ENCODE measurements around the gene ZNF546.
"Not testable (repeated sequence)": the region's sequence is repeated elsewhere in the genome, so short reads cannot be mapped to it uniquely, and the experiment has no call there.

The ZNF546 gene

DNA sequence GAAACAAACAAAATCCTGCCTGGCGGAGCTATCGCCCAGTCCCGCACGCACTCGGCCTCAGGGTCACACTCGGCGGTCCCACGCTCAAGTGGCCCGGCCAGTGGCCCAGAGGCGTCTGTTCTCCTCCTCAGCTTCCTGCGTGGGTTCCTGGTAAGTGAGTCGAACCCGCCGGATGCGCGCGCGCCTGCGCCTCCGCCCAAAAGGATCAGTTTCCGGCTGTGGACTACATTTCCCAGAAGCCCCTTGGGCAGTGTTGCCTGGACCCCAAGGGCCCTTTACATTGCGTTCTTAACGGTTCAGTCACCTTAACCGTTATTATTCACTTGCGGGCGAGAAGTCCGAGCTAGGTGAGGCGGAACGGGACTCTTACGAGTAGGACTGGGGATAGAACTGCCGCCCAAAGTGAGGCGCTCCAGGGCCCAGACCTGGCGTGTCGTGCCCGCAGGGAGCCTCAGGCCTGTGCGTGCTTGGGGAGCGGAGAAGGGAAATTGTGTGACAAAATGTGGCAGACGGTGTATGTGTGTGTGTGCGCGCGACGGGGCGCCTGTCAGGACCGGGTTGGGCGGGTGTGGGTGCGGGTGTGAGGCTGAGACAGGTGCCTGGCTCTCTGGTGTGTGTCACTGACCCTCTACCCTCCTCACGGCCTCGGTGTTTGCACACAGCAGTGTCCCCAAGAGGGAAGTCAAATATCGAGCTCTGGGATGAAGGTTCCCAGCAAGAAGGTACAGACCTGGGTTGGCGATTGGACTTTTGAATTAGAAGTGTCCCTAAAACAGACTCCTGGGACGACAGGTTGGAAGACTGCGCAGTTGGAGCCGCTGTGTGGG lies at the start of gene ZNF546:
Gene ZNF546 (plus strand): TSS at position 250 of the 827 bp plus-strand sequence. CDS start 1,267 bp downstream, outside the sequence.
- DNase-seq: peak; percentile 66 to 83 (median 76)

DNA sequence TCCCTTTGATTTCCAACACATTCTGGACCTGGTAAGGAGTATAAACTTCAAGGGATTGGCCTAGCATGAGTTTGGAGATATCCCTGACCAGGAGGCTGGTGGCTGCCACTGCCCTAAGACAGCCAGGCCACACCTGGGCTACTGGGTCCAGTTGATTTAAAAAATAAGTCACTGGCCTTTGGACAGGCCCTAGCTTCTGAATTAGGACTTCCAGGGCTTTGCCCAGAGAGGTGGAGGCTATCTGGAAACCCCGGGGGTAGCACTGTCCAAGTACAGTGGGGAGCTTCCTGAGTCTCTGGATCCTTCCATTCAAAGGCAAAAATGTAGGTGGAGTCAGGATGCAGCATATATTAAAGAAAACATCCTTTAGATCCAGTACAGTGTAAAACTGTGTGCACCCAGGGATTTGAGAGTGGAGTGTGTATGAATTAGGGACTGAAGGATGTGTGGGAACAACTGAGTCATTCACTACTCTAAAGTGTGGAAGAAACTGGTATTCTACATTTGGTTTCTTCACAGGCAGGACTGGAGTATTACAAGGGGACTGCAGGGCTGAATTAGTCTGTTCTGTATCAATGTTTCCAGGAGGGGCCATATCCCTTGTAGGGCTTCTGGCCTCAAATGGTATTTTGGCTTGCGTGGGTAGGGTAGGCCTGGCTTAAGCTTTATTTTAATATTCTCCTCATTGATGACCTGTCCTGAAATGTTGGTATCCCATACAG lies 47.7 kb upstream of the ZNF546 start:
- no peak for DNase-seq

DNA sequence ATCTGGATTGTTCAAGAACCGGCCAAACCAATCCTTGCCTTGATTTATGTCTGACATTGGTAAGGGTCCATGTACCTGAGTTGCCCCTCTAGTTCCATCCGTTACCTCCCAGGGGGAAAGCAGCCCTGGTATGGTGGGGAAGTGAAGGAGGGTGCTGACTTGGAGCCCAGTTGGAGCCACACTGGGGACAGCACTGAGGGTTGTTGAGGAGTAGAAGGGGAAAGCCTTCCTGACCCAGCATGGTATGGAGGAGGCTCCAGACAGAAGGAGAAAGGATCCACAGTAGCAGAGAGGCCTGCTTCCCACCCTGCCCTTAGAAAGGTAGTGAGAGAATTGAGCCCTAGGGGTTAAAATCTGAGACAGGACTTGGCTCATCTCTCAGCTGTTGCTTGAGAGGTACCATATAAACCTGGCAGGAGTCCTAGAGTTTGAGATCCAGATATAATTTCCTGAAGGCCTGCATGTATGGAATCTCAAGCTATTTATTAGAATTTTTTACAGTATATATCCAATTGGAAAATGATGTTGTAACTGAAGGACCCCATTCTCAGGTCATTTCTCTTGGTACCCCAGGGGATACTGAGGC lies 45.7 kb upstream of the ZNF546 start:
- DNase-seq: no peak

DNA sequence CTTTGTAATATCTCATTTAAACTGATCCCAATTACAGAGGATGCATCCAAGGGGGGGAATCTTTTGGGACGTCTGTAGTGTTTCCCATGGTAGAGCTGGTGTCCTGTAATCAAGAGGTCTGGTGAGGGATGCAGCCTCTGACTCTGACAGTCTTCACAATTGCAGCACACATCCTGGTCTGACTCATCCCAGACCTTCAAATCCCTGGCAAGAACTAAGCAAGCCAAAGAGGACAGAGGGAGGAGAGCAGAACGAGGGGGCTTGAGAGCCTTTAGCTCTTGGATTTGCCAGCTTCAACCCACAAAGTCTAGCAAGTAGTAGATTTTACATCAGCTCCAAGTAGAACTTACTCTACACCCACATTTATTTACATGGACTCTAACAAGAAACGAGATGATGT lies 45.2 kb upstream of the ZNF546 start:
- DNase-seq: no peak

DNA sequence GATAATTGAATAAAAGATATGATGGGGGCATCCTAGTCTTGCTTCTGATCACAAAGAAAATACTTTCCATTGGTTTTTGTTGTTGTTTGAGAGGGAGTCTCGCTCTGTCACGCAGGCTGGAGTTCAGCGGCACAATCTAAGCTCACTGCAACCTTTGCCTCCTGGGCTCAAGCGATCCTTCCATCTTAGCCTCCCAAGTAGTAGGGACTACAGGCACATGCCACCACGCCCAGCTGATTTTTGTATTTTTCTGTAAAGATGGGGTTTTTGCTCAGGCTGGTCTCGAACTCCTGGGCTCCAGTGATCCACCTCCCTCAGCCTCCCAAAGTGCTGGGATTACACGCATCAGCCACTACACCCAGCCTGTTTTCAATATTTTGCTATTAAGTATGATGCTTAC lies 42.9 kb upstream of the ZNF546 start:
- DNase-seq: no peak

DNA sequence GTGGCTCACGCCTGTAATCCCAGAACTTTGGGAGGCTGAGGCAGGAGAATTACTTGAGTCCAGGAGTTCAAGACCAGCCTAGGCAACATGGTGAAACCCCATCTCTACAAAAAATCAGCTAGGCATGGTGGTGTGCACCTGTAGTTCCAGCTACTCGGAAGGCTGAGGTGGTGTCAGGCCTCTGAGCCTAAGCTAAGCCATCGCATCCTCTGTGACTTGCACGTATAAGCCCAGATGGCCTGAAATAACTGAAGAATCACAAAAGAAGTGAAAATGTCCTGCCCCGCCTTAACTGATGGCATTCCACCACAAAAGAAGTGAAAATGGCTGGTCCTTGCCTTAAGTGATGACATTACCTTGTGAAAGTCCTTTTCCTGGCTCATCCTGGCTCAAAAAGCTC lies 39.0 kb upstream of the ZNF546 start:
- not testable (repeated sequence) for DNase-seq

DNA sequence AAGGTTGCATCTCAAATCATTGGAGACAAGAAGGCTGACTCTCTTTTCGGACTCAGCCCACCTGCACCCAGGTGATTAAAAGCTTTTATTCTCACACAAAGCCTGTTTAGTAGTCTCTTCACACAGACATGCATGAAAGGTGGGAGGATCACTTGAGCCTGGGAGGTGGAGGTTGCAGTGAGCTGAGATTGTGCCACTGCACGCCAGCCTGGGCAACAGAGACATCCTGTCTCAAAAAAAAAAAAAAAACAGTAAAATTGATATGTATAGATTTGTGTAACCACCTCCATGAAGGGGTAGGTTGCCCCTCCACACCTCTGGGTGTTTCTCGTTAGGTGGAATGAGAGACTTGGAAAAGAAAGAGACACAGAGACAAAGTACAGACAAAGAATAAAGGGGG lies 37.9 kb upstream of the ZNF546 start:
- DNase-seq: not testable (repeated sequence)

DNA sequence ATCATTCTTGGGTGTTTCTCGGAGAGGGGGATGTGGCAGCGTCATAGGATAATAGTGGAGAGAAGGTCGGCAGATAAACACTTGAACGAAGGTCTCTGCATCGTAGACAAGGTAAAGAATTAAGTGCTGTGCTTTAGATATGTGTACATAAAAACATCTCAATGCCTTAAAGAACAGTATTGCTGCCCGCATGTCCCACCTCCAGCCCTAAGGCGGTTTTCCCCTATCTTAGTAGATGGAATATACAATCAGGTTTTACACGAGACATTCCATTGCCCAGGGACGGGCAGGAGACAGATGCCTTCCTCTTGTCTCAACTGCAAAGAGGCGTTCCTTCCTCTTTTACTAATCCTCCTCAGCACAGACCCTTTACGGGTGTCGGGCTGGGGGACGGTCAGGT lies 37.5 kb upstream of the ZNF546 start:
- DNase-seq: not testable (repeated sequence)

DNA sequence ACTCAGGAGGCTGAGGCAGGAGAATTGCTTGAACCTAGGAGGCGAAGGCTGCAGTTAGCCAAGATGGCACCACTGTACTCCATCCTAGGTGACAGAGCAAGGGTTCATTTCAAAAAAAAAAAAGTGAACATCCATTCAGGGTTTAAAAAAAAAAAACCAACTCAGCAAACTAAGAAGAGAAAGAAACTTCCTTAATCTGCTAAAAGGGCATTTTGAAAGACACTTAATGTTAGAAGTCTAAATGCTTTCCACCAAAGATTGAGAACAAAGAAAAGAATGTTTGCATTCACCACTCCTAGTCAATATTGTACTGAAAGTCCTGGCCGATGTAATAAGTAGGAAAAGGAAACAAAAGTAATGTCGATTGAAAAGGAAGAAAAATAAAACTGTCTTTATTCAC lies 33.0 kb upstream of the ZNF546 start:
- no peak for DNase-seq

DNA sequence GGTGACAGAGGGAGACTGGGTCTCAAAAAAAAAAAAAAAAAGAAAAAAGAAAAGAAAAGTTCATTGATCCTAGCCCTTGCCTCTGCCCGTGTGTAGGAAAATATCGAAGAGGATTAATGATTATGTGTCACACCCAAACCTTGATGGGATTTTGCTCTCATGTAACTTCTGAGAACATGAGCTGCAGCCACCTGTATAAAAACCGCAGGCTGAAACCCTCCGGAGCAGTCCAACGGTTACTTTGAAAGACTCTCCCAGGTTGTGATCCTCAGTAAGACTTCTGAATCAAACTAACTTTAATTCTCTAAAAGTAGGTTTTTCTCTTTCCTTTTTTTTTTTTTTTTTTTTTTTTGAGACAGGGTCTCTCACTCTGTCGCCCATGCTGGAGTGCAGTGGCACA lies 30.2 kb upstream of the ZNF546 start:
- no peak for DNase-seq

DNA sequence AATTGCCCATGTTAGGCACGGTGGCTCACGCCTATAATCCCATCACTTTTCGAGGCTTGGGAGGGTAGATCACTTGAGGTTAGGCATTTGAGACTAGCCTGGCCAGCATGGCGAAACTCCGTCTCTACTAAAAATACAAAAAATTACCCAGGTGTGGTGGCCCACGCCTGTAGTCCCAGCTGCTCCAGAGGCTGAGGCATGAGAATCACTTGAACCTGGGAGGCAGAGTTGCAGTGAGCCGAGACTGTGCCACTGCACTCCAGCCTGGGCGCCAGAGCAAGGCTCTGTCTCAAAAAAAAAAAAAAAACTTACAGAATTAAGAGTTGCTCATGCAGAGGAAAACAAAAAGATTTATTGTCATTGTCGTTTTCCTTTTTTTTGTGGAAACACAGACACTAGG lies 29.3 kb upstream of the ZNF546 start:
- no peak for DNase-seq

DNA sequence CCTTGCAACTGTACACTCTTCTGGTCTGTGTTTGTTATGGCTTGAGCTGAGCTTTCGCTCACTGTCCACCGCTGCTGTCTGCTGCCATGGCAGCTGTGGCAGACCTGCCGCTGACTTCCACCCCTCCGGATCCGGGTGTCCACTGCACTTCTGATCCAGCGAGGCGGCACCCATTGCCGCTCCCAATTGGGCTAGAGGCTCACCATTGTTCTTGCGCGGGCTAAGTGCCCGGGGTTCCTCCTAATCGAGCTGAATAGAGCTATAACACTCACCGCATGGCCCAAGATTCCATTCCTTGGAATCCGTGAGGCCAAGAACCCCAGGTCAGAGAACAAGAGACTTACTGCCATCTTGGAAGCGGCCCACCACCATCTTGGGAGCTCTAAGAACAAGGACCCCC lies 28.1 kb upstream of the ZNF546 start:
- DNase-seq: no peak

DNA sequence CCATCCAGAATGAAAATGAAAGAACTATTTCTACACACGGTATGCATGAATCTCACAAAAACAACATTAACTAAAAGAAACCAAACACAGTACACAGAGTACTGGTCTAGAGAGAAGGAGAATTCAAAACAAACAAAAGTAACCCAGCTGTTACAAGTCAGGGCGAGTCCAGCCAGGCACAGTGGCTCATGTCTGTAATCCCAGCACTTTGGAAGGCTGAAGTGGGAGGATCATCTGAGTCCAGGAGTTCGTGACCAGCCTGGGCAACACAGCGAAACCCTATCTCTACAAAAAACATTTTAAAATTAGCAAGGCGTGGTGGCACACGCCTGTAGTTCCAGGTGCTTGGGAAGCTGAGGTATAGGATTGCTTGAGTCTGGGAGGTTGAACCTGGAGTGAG lies 27.6 kb upstream of the ZNF546 start:
- DNase-seq: no peak

DNA sequence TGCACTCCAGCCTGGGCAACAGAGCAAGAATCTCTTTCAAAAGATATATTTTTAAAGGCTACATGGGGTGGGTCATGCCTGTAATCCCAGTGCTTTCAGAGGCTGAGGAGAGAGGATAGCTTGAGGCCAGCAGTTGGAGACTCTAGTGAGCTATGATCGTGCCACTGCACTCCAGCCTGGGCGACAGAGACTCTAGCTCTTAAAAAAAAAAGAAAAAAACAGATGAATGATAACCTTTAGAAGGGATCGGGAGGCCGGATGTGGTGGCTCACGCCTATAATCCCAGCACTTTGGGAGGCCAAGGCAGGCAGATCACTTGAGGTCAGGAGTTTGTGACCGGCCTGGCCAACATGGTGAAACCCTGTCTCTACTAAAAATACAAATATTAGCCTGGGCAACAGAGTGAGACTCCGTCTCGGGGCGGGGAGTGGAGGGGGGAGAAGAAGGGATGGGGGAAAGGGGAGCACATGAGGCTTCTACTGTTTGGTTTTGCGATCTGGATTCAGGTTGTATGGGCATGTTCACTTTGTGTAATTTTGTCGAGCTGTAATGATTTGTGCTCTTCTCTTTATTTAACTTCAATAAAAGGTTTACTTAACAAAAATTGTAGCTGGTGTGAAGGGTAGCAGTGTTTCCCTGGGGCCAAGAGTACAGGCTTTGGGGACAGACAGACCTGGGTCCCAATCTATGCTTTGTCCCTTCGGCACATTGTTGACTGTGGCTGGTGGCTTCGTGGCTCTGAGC lies 27.0 kb upstream of the ZNF546 start:
- no peak for DNase-seq

DNA sequence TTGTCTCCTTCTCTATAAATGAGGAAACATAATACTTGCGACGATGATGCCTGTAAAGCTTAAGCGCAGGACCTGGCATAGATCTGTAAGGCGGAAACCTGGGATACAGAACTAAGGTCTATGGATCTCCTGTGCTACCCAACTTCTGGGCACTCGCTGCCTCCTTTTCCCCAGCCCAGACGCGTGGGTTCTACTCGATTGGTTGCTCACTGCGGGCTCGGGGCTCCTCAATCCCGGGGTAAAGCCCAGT lies 26.5 kb upstream of the ZNF546 start:
- no peak for DNase-seq

DNA sequence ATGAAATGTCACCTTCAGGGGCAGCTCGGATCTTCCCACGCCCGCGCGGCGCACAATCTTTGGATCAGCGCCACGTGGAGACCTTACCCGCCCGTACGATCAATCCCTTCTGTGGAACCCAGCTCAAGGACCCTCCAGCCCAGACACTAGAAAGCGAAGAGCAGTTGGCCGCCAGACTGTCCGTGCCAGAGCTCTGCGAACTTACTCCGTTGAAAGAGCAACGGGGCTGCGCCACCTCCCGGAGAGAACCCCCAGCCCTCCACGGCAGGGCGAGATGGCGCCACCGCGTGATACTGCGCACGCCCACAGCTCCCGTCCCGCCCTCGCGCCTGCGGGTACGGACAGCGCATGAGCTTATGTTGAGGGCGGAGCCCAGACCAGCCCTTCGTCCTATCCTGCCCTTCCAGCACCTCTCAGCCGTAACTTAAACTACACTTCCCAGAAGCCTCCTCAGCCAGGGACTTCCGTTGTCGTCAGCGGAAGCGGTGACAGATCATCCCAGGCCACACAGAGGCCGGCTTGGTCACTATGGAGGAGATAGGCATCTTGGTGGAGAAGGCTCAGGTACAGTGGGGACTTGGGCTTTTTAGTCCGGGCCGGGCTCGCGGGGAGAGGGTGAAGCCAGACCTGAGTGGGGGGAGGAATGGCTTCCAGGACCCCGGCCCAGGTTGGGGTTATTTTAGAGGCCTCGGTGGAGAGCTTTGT lies 26.0 kb upstream of the ZNF546 start, which contains the start of gene PSMC4:
Gene PSMC4 (plus strand): TSS at position 491 of the 705 bp plus-strand sequence. CDS start 38 bp downstream, at position 529.
- DNase-seq: peak; percentile 94 to 98 (median 97)

DNA sequence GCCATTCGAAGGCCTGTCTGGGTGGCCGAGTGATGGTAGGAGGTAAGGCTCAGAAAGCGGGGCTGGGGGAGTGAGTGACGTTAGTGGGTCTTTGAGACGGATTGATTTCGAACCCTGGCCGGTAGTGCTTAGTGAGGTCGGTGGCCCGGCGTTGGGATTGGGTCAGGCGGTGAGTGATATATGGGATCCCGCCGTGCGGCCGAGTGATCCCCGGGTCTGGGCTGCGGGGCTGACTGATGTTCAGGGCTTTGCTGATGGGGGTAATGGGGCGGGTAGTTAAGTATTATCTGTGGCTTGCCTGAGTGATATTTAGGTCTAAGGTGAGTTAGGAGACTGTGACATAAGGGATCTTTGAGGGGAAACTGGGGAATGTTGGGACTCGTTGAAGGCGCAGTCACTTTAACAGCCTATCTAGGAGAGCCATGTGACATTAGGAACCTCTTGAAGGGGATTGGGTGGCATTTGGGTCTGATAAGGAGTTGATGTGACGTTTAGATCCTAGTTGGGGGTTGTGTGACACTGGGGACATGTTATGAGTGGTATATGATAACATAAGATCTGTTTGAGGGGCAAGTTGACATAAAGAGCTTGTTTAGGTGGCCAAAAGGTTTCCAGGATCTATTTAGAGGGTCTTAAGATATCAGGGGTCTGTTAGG lies 25.4 kb upstream of the ZNF546 start:
- no peak for DNase-seq

DNA sequence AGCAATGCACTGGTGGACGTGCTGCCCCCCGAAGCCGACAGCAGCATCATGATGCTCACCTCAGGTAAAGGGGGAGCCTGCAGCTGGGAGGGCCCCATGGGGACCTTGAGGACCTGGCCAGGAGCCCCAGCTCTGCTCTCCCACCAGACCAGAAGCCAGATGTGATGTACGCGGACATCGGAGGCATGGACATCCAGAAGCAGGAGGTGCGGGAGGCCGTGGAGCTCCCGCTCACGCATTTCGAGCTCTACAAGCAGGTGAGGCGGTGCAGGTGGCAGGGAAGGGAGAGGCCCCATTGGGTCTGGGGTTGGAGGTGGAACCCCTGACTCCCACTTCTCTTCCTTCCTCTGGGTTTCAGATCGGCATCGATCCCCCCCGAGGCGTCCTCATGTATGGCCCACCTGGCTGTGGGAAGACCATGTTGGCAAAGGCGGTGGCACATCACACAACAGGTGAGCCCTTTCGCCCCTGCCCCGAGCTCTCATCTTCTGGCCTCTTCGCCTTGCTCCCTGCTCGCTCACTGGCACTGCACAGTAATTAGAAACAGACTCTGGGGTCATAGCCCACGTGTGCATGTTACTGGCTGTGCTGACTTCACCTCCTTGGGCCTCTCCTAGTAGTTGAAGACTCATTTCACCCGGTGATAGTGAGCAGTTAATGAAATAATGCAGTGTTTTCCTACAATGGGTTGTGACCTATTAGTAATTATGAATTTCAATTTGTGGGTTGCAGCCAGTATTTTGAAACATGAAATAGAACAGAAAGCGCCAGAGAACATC lies 22.3 kb upstream of the ZNF546 start:
- DNase-seq: no peak

DNA sequence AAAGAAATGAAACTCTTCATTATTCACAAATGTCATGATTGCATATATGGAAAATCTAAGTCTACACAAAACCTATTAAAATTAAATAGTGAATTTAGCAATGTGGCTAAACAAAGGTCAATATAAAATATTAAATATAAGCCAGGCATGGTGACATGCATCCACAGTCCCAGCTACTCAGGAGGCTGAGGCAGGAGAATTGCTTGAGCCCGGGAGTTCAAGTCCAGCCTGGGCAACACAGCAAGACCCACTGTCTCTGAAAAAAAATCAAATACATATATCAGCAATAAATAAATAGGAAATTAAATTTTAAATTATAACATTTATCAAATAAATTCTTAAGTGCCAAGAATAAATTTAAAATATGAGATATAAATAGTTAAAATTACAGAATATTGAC lies 14.0 kb upstream of the ZNF546 start:
- no peak for DNase-seq

DNA sequence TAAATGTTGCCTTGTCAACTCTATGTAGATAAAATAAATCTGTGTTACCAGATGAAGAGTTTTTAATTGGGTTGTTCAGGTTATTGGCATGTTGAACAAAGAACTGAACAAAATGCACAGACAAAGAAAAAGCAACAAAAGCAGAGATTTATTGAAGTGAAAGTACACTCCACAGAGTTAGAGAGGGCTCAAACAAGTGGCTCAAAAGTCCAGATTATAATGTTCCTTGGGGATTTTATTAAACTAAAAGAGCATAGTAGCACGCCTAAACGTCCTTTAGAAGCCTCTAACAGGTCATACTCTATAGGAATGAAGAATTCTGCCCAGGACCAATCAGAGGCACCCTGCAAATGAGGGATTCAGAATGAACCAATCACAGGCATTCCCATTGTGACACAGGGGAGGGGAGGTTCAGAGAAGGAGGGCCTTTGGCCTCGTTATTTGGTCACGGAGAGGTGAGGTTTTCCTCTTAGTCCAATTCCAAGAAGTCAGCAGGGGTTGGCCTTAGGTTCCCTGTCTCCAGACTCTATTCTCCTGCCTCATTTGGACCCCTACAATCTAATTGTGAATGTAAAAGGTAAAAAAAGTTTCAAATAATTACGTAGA lies 13.1 kb upstream of the ZNF546 start:
- no peak for DNase-seq

DNA sequence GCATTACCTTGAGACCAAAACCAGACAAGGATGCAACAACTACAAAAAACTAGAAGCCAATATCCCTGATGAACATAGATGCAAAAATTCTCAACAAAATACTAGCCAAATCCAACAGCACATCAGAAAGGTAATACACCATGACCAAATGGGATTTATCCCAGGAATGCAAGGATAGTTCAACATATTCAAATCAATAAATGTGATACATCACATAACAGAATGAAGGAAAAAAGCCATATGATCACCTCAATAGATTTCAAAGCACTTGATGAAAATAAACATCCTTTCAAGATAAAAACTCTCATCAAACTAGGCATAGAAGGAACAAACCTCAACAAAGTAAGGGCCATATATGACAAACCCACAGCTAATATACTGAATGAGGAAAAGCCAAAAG lies 10.2 kb upstream of the ZNF546 start:
- DNase-seq: no peak

All from activated naive CD4-positive, alpha-beta T cell (primary cell).